ENCODE measurements around the gene DNAJC16. TPM values are rescaled to one million over a fixed set of nuclear protein-coding genes. Genes with fewer than 3 reads are reported as not detected.

Gene DNAJC16
- total RNA-seq, 2 experiments from 2014 or later: 9.1 to 16.8 TPM

DNA sequence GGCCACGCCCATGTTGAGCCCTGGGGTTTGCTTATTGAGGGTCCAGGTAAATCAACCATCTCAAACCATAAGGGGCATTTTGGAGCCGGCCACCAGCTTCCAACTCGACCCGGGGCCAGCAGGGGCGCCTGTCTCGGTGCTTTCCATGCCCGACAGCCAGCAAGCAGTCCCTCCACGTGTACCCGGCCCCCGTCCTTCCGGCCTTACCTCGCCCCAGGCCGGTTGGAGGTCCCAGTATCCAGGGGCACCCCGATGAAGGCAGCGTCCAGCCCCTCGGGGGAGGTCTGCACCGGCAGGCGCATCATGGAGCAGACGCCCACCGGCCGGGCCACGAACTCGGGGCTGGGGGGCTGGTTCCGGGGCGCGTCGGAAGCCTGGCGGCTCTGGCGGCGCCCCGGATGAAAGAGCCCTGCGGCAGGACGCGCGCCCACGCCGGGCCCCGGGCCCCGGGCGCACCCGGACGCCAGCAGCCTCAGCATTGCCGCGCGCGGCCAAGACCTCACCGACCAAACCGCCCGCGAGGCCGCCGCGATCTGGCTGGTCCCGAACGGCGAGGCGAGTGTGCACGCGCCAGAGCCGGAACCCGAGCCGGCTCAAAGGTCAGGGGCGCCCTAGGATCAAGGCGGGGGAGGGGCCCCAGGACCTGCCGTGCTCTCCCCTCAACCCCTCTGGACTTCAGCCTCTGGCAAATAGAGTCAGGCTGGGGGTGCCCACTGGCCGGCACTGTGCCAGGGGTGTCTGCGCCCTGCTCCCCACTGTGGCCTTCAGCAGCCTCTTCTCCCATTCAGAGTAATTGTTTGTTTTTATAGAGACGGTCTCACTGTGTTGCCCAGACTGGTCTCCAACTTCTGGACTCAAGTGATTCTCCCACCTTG is 58.1 kb downstream of the DNAJC16 start, which contains the start of gene AGMAT:
Gene AGMAT, minus strand, starts transcription at position 563 of the 875 bp plus-strand sequence. Its CDS starts 84 bp downstream, at position 479.
- Histone ChIP-seq H3K27ac (ENCODE audit: low read depth, low read length, poor library complexity, severe bottlenecking) (no peak within 1 kb of the TSS), H3K4me3 (ENCODE audit: low read depth, low read length, poor library complexity, severe bottlenecking) (peak within 1 kb of the TSS; percentile 52), H3K9me2 (ENCODE audit: insufficient read depth, low read length) (no peaks in the 10 kb centered on the region), H3K4me1 (ENCODE audit: insufficient read depth, low read length, poor library complexity, severe bottlenecking) (peaks cover 9% of the 10 kb centered on the region), H3K36me3 (ENCODE audit: insufficient read depth, low read length) (no peaks in the 10 kb centered on the region), H3K4me2 (ENCODE audit: low read length) (peak within 1 kb of the TSS; percentile 60), H2AFZ (ENCODE audit: low read length) (peak within 1 kb of the TSS; percentile 55; the same call in 1 of the 2 replicates), H3K79me2 (ENCODE audit: insufficient read depth, low read depth, low read length) (no peaks in the 10 kb centered on the region), H4K20me1 (ENCODE audit: insufficient read depth, low read length) (no peaks in the 10 kb centered on the region), H3K9me3 (ENCODE audit: low read length) (no peaks in the 10 kb centered on the region)
- BruUV-seq (replicated peaks): no TSS peak
- DNase-seq (ENCODE audit: low spot score): peak; percentile 41
- ChIA-PET CTCF (ENCODE audit: unreplicated experiment) (no interaction called here), POLR2A (no interaction called here)
- intact Hi-C loops (cut with micrococcal nuclease; ENCODE audit: unreplicated experiment): no loop called here
- TF ChIP-seq CTCF (conservative IDR thresholded peaks at IDR 0.05; ENCODE audit: low read length) (peak; percentile 29; the same call in 1 of the 2 replicates), EZH2phosphoT487 (IDR thresholded peaks at IDR 0.05; ENCODE audit: borderline replicate concordance, low read depth, low read length) (no peak)

DNA sequence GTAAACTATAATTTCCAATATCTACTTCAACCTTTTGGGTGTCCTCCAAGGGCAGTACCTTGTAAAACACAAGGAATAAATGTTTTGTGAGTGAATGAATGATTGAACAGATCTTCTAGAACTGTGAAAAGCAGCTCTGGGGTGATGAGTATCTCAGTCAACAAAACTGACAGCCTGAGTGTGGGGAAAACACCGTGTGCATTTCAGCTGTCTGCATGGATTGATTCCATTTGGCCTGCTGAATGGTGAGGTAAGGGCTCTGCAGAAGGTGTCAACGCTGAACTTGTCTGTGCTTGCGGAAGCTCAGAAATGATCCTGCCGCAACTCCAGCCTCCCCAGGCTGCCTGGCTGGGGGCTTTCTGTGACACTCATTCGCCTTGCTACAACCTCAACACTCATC is 65.6 kb downstream of the DNAJC16 start:
- Histone ChIP-seq H3K36me3 (ENCODE audit: insufficient read depth, low read length) (no peaks in the 10 kb centered on the region), H3K4me3 (ENCODE audit: low read depth, low read length, poor library complexity, severe bottlenecking) (no peak overlapping the region), H3K4me2 (ENCODE audit: low read length) (no peak overlapping the region), H3K4me1 (ENCODE audit: insufficient read depth, low read length, poor library complexity, severe bottlenecking) (no peaks in the 10 kb centered on the region), H4K20me1 (ENCODE audit: insufficient read depth, low read length) (no peaks in the 10 kb centered on the region), H3K9me3 (ENCODE audit: low read length) (no peaks in the 10 kb centered on the region), H3K79me2 (ENCODE audit: insufficient read depth, low read depth, low read length) (no peaks in the 10 kb centered on the region), H3K9me2 (ENCODE audit: insufficient read depth, low read length) (no peaks in the 10 kb centered on the region), H2AFZ (ENCODE audit: low read length) (no peak overlapping the region), H3K27ac (ENCODE audit: low read depth, low read length, poor library complexity, severe bottlenecking) (no peak overlapping the region)
- DNase-seq (ENCODE audit: low spot score): no peak
- intact Hi-C loops (cut with micrococcal nuclease; ENCODE audit: unreplicated experiment): no loop called here
- ChIA-PET CTCF (ENCODE audit: unreplicated experiment) (no interaction called here), POLR2A (interaction anchor here (0.7 to 1.7 kb wide), 2 partner anchors 11 to 103 kb away, joined by 3 to 4 read pairs; no protein-coding TSS in a partner anchor)
- no TSS peak for BruUV-seq (replicated peaks)
- TF ChIP-seq CTCF (conservative IDR thresholded peaks at IDR 0.05; ENCODE audit: low read length) (no peak), EZH2phosphoT487 (IDR thresholded peaks at IDR 0.05; ENCODE audit: borderline replicate concordance, low read depth, low read length) (no peak)

Data from OCI-LY7 (cell line).